ENCODE results near the gene MRPL36.

Gene MRPL36

DNA sequence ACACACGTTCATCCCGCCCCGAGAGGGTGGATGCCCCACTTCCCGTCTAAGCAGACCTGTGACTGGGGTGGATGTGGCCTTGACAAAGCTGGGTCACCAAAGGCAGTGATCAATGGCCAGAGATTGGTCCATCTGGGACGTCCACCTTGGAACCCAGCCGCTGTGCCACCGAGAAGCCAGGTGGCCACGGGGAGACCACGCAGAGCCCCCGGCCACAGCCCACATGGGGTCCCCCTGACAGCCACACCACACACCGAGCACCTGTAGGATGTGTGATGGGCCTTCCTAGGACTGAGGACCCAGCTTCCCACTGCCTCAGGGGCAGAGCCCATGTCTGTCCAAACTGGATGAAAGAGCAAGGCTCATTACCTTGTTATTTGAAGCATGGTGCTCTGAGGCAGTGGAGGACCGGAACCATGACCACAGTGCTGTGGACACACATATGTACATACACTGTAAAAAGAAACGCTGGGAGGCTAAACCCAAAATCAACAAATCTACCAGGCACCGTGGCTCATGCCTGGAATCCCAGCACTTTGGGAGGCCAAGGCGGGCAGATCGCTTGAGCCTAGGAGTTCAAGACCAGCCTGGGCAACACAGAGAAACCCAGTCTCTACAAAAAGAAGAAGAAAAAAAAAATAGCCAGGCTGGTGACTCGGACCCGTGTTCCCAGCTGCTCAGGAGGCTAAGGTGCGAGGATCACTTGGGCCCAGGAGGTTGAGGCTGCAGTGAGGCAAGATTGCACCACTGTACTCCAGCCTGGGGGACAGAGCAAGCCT, 50.1 kb downstream of the MRPL36 start:
- no peak for DNase-seq (ENCODE audit: low read depth)

DNA sequence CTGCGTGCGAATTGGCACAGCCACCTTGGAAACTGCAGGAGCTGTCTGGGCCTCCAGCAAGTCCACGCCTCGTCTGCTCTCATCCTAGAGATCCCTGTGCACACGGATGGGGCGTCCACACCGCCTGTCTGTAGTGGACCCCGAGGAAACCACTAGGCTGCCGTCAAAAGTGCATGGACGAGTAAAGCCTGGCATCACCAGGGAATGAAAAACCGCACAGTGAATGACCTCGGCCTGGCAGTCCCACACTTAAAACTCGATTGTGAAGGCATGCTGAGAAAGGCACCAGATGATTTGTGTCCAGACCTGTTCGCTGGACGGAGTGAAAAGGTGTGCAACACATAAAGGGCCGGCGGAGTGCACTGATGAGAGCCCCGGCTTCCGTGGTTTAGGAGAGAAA, 50.8 kb downstream of the MRPL36 start:
- DNase-seq (ENCODE audit: low read depth) = no peak

All from activated T-cell treated with anti-CD3 and anti-CD28 coated beads for 1 hour (primary cell).